WTC11 (cell line): ENCODE results near the gene TMPRSS13. TPM values are rescaled to one million over a fixed set of nuclear protein-coding genes. Genes with fewer than 3 reads are reported as not detected.

Source experiments
- ATAC-seq: fragments of 200-7000 bp; cut with Tn5 transposase; 2 replicates; pipeline ENCODE4 v1.10.0; 2021; ENCODE audit warnings: mild to moderate bottlenecking, moderate library complexity
- CTCF ChIA-PET: fragments of 300-600 bp; sonication (Branson Sonifier 250); formaldehyde crosslinking; loops from one replicate; lab custom pipeline; 2021; ENCODE audit warnings: antibody characterized with exemption; lab: Charles Lee
- POLR2A ChIA-PET: fragments of 350-600 bp; sonication (Branson Sonifier 250); formaldehyde crosslinking; loops from one replicate; lab custom pipeline; 2021; ENCODE audit warnings: antibody characterized with exemption; lab: Charles Lee
- DNase-seq: peaks from one replicate; pipeline ENCODE4 v3.0.0; 2021; ENCODE audit warnings: low spot score
- H3K27ac Mint-ChIP-seq: 2 replicates; pipeline ENCODE4 v1.8.0; 2021; ENCODE audit warnings: mixed read lengths
- H3K27me3 Mint-ChIP-seq: 2 replicates; pipeline ENCODE4 v1.8.0; 2021; ENCODE audit warnings: low read depth, mild to moderate bottlenecking, moderate library complexity, mixed read lengths
- H3K36me3 Mint-ChIP-seq: 2 replicates; pipeline ENCODE4 v1.8.0; 2021; ENCODE audit warnings: mixed read lengths
- H3K4me1 Mint-ChIP-seq: 2 replicates; pipeline ENCODE4 v1.8.0; 2022; ENCODE audit warnings: mixed read lengths
- H3K4me3 Mint-ChIP-seq: 2 replicates; pipeline ENCODE4 v1.8.0; 2021; ENCODE audit warnings: mild to moderate bottlenecking, moderate library complexity, mixed read lengths
- H3K9me3 Mint-ChIP-seq: 2 replicates; pipeline ENCODE4 v1.8.0; 2021; ENCODE audit warnings: mixed read lengths
- ELF4 ChIP-seq: sonication (generic); formaldehyde crosslinking; IDR thresholded peaks from 2 replicates; pipeline ENCODE4 v1.8.1; 2022; ENCODE audit warnings: low read depth, mild to moderate bottlenecking, moderate library complexity, missing genetic modification reagents
- ETV6 ChIP-seq: sonication (generic); formaldehyde crosslinking; IDR thresholded peaks from 2 replicates; pipeline ENCODE4 v1.8.1; 2022; ENCODE audit warnings: mild to moderate bottlenecking, missing genetic modification reagents
- FOXK1 ChIP-seq: sonication (generic); formaldehyde crosslinking; IDR thresholded peaks from 2 replicates; pipeline ENCODE4 v1.8.0; 2022; ENCODE audit warnings: mild to moderate bottlenecking, moderate library complexity, missing genetic modification reagents
- GABPB1 ChIP-seq: sonication (generic); formaldehyde crosslinking; IDR thresholded peaks from 2 replicates; pipeline ENCODE4 v1.8.1; 2023; ENCODE audit warnings: mild to moderate bottlenecking, missing genetic modification reagents
- JUN ChIP-seq: sonication (generic); formaldehyde crosslinking; IDR thresholded peaks from 2 replicates; pipeline ENCODE4 v1.8.0; 2023; ENCODE audit warnings: mild to moderate bottlenecking, missing genetic modification reagents
- SMAD4 ChIP-seq: sonication (generic); formaldehyde crosslinking; IDR thresholded peaks from 2 replicates; pipeline ENCODE4 v1.8.0; 2022; ENCODE audit warnings: mild to moderate bottlenecking, missing genetic modification reagents
- TEAD1 ChIP-seq: sonication (generic); formaldehyde crosslinking; IDR thresholded peaks from 2 replicates; pipeline ENCODE4 v1.8.0; 2022; ENCODE audit warnings: mild to moderate bottlenecking, missing genetic modification reagents
- ZNF263 ChIP-seq: sonication (generic); formaldehyde crosslinking; IDR thresholded peaks from 2 replicates; pipeline ENCODE4 v1.8.1; 2022; ENCODE audit warnings: low read depth, mild to moderate bottlenecking, moderate library complexity, missing genetic modification reagents
- total RNA-seq: library from RNA; stranded (reverse); gene quantifications from 3 replicates; pipeline ENCODE4 v1.2.3, GENCODE V29; 2021
- TF ChIP-seq, protein P1 (sequence below): sonication (generic); formaldehyde crosslinking; IDR thresholded peaks from 2 replicates; pipeline ENCODE4 v1.8.0; 2023; ENCODE audit warnings: missing genetic modification reagents, mild to moderate bottlenecking, borderline replicate concordance
- TF ChIP-seq, protein P2 (sequence below): sonication (generic); formaldehyde crosslinking; IDR thresholded peaks from 2 replicates; pipeline ENCODE4 v1.8.1; 2022; ENCODE audit warnings: mild to moderate bottlenecking, moderate library complexity, missing genetic modification reagents
- TF ChIP-seq, protein P3 (sequence below): sonication (generic); formaldehyde crosslinking; IDR thresholded peaks from 2 replicates; pipeline ENCODE4 v1.8.1; 2022; ENCODE audit warnings: missing genetic modification reagents, borderline replicate concordance
- TF ChIP-seq, protein P4 (sequence below): fragments of 250-450 bp; sonication (Bioruptor Pico); IDR thresholded peaks from 2 replicates; pipeline ENCODE4 v1.9.0; 2021; ENCODE audit warnings: moderate library complexity, mild to moderate bottlenecking, inconsistent platforms, borderline replicate concordance
- TF ChIP-seq, protein P5 (sequence below): sonication (generic); formaldehyde crosslinking; IDR thresholded peaks from 2 replicates; pipeline ENCODE4 v1.8.1; 2022; ENCODE audit warnings: mild to moderate bottlenecking, missing genetic modification reagents, moderate library complexity, borderline replicate concordance
- TF ChIP-seq, protein P6 (sequence below): sonication (generic); formaldehyde crosslinking; IDR thresholded peaks from 2 replicates; pipeline ENCODE4 v1.8.0; 2022; ENCODE audit warnings: missing genetic modification reagents

Gene TMPRSS13
- total RNA-seq, 1 experiment from 2014 or later: 0.63 TPM

DNA sequence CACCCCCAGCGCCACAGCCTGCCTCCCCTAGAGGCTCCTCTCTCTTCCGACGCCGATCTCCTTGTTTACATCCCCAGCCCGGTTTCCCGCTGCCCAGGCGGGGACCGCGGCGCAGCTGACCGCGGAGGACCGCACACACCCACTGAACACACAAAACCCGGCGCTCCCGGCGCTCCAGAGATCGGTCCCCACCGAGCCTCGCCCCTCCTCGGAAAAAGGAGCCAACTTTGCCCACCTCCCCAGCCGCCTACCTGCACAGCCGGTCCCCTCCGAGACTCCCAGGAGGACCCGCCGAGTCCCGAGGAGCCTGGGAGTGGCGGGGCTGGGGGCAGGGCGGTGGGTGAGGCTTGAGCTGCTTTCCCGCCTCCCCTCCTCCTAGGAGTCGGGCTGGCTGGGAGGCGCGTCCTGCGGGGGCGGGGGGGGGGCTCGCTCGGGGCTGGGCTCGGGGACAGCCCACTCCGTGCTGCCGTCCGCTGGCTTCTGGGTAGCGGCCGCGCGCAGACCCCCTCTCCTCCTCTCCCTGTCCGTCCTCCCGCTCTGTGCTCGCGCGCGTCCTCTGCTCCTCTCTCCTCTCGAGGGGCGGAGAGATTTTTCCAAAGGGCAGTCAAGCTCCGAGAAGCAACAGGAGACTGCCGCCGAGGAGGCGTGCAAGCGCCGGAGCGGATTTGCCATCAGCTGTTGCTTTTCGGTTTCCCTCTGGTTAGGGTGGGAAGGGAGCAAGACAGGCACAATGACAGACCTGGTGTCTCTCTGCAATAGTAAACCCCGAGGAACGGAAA is 52.7 kb downstream of the TMPRSS13 start, which contains the start of gene FXYD6:
TSS of gene FXYD6 (minus strand) at position 318 of the 779 bp plus-strand sequence. CDS start 33,882 bp downstream, outside the sequence.
- Mint-ChIP-seq H3K9me3 (no peaks in the 10 kb centered on the region), H3K4me3 (peak within 1 kb of the TSS; percentile 95), H3K27me3 (peaks cover 85% of the 10 kb centered on the region), H3K4me1 (peaks cover 36% of the 10 kb centered on the region), H3K27ac (no peak within 1 kb of the TSS), H3K36me3 (no peaks in the 10 kb centered on the region)
- TF ChIP-seq FOXK1 (CRISPR knock-in tag) (peak; percentile 76), ETV6 (peak; percentile 57), ELF4 (peak; percentile 55; the same call in 1 of the 2 replicates), TEAD1 (CRISPR knock-in tag) (0 out of 2 replicates have a peak, but pooled peaks have one; percentile 15), GABPB1 (CRISPR knock-in tag) (no peak), SMAD4 (CRISPR knock-in tag) (peak; percentile 63; the same call in 1 of the 2 replicates), JUN (no peak), ZNF263 (CRISPR knock-in tag) (peak; percentile 99)
- TF ChIP-seq, protein P1, sequence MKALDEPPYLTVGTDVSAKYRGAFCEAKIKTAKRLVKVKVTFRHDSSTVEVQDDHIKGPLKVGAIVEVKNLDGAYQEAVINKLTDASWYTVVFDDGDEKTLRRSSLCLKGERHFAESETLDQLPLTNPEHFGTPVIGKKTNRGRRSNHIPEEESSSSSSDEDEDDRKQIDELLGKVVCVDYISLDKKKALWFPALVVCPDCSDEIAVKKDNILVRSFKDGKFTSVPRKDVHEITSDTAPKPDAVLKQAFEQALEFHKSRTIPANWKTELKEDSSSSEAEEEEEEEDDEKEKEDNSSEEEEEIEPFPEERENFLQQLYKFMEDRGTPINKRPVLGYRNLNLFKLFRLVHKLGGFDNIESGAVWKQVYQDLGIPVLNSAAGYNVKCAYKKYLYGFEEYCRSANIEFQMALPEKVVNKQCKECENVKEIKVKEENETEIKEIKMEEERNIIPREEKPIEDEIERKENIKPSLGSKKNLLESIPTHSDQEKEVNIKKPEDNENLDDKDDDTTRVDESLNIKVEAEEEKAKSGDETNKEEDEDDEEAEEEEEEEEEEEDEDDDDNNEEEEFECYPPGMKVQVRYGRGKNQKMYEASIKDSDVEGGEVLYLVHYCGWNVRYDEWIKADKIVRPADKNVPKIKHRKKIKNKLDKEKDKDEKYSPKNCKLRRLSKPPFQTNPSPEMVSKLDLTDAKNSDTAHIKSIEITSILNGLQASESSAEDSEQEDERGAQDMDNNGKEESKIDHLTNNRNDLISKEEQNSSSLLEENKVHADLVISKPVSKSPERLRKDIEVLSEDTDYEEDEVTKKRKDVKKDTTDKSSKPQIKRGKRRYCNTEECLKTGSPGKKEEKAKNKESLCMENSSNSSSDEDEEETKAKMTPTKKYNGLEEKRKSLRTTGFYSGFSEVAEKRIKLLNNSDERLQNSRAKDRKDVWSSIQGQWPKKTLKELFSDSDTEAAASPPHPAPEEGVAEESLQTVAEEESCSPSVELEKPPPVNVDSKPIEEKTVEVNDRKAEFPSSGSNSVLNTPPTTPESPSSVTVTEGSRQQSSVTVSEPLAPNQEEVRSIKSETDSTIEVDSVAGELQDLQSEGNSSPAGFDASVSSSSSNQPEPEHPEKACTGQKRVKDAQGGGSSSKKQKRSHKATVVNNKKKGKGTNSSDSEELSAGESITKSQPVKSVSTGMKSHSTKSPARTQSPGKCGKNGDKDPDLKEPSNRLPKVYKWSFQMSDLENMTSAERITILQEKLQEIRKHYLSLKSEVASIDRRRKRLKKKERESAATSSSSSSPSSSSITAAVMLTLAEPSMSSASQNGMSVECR: 0 out of 2 replicates have a peak, but pooled peaks have one; percentile 30
- TF ChIP-seq, protein P2, sequence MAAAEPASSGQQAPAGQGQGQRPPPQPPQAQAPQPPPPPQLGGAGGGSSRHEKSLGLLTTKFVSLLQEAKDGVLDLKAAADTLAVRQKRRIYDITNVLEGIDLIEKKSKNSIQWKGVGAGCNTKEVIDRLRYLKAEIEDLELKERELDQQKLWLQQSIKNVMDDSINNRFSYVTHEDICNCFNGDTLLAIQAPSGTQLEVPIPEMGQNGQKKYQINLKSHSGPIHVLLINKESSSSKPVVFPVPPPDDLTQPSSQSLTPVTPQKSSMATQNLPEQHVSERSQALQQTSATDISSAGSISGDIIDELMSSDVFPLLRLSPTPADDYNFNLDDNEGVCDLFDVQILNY (CRISPR knock-in tag): peak; percentile 65; the same call in 1 of the 2 replicates
- TF ChIP-seq, protein P3, sequence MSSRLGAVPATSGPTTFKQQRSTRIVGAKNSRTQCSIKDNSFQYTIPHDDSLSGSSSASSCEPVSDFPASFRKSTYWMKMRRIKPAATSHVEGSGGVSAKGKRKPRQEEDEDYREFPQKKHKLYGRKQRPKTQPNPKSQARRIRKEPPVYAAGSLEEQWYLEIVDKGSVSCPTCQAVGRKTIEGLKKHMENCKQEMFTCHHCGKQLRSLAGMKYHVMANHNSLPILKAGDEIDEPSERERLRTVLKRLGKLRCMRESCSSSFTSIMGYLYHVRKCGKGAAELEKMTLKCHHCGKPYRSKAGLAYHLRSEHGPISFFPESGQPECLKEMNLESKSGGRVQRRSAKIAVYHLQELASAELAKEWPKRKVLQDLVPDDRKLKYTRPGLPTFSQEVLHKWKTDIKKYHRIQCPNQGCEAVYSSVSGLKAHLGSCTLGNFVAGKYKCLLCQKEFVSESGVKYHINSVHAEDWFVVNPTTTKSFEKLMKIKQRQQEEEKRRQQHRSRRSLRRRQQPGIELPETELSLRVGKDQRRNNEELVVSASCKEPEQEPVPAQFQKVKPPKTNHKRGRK (CRISPR knock-in tag): no peak
- TF ChIP-seq, protein P4, sequence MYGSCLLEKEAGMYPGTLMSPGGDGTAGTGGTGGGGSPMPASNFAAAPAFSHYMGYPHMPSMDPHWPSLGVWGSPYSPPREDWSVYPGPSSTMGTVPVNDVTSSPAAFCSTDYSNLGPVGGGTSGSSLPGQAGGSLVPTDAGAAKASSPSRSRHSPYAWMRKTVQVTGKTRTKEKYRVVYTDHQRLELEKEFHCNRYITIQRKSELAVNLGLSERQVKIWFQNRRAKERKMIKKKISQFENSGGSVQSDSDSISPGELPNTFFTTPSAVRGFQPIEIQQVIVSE (CRISPR knock-in tag): no peak
- TF ChIP-seq, protein P5, sequence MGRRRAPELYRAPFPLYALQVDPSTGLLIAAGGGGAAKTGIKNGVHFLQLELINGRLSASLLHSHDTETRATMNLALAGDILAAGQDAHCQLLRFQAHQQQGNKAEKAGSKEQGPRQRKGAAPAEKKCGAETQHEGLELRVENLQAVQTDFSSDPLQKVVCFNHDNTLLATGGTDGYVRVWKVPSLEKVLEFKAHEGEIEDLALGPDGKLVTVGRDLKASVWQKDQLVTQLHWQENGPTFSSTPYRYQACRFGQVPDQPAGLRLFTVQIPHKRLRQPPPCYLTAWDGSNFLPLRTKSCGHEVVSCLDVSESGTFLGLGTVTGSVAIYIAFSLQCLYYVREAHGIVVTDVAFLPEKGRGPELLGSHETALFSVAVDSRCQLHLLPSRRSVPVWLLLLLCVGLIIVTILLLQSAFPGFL: no peak
- TF ChIP-seq, protein P6, sequence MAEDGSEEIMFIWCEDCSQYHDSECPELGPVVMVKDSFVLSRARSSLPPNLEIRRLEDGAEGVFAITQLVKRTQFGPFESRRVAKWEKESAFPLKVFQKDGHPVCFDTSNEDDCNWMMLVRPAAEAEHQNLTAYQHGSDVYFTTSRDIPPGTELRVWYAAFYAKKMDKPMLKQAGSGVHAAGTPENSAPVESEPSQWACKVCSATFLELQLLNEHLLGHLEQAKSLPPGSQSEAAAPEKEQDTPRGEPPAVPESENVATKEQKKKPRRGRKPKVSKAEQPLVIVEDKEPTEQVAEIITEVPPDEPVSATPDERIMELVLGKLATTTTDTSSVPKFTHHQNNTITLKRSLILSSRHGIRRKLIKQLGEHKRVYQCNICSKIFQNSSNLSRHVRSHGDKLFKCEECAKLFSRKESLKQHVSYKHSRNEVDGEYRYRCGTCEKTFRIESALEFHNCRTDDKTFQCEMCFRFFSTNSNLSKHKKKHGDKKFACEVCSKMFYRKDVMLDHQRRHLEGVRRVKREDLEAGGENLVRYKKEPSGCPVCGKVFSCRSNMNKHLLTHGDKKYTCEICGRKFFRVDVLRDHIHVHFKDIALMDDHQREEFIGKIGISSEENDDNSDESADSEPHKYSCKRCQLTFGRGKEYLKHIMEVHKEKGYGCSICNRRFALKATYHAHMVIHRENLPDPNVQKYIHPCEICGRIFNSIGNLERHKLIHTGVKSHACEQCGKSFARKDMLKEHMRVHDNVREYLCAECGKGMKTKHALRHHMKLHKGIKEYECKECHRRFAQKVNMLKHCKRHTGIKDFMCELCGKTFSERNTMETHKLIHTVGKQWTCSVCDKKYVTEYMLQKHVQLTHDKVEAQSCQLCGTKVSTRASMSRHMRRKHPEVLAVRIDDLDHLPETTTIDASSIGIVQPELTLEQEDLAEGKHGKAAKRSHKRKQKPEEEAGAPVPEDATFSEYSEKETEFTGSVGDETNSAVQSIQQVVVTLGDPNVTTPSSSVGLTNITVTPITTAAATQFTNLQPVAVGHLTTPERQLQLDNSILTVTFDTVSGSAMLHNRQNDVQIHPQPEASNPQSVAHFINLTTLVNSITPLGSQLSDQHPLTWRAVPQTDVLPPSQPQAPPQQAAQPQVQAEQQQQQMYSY (CRISPR knock-in tag): peak; percentile 80
- POLR2A ChIA-PET: interaction anchor here (0.5 to 1.6 kb wide), 3 partner anchors 16 to 549 kb away, joined by 3 to 7 read pairs (median 6); partner anchors contain the start of gene CEP164
- CTCF ChIA-PET: interaction anchor here (0.5 to 4.5 kb wide), 18 partner anchors 9 to 195 kb away, joined by 3 to 25 read pairs (median 4); no protein-coding TSS in a partner anchor
- DNase-seq (peak; percentile 71), ATAC-seq (peak; percentile 56)
